CD4-positive, alpha-beta T cell (primary cell): ENCODE measurements around the gene NEIL1. TPM values are rescaled to one million over a fixed set of nuclear protein-coding genes. Genes with fewer than 3 reads are reported as not detected.
"Not testable (repeated sequence)": the region's sequence is repeated elsewhere in the genome, so short reads cannot be mapped to it uniquely, and the experiment has no call there.

ENCODE experiments used
- ATAC-seq: fragments of 200-7000 bp; cut with Tn5 transposase; one replicate; pipeline ENCODE4 v1.10.0; 2022; ENCODE audit warnings: mild to moderate bottlenecking; ENCODE audit not compliant: poor library complexity
- CTCF ChIA-PET: fragments of 350-600 bp; sonication (Branson Sonifier 250); formaldehyde crosslinking; loops from one replicate; lab custom pipeline; 2021; ENCODE audit warnings: antibody characterized with exemption, inconsistent platforms; lab: Charles Lee
- POLR2A ChIA-PET: fragments of 350-600 bp; sonication (Branson Sonifier 250); formaldehyde crosslinking; loops from one replicate; lab custom pipeline; 2021; ENCODE audit warnings: antibody characterized with exemption, inconsistent platforms; lab: Charles Lee
- DNase-seq, 14 experiments: peaks; one replicate each; pipeline ENCODE4 v3.0.0-alpha.2; 2013 to 2020; ENCODE audit warnings: mixed read lengths in 2 of 14
- H3K27ac ChIP-seq, 2 donors: one replicate each; pipeline versions ENCODE4 v1.5.1 to v1.7.0; 2013; ENCODE audit warnings: low read length in 2 of 2, low read depth in 1 of 2, mild to moderate bottlenecking in 1 of 2
- H3K27me3 ChIP-seq, 2 experiments: 1 replicate in 1 of 2; 2 replicates in 1 of 2; pipeline versions ENCODE4 v1.6.1 to v1.7.0; 2013; ENCODE audit warnings: low read length in 2 of 2, control low read depth in 1 of 2, mild to moderate bottlenecking in 1 of 2, moderate library complexity in 1 of 2; ENCODE audit not compliant: insufficient read depth in 2 of 2, control insufficient read depth in 1 of 2
- H3K36me3 ChIP-seq: one replicate; pipeline ENCODE4 v1.6.1; 2013; ENCODE audit warnings: low read length, control low read depth; ENCODE audit not compliant: insufficient read depth
- H3K4me1 ChIP-seq: one replicate; pipeline ENCODE4 v1.6.1; 2013; ENCODE audit warnings: low read length, control low read depth; ENCODE audit not compliant: insufficient read depth
- H3K4me3 ChIP-seq: one replicate; pipeline ENCODE4 v1.5.1; 2013; ENCODE audit warnings: mild to moderate bottlenecking, low read length, moderate library complexity
- H3K9me3 ChIP-seq, 2 experiments: 1 replicate in 1 of 2; 2 replicates in 1 of 2; pipeline versions ENCODE4 v1.6.1 to v1.7.0; 2013; ENCODE audit warnings: low read length in 2 of 2, mild to moderate bottlenecking in 2 of 2, control low read depth in 1 of 2, moderate library complexity in 1 of 2; ENCODE audit not compliant: control insufficient read depth in 1 of 2, insufficient read depth in 1 of 2
- H3K27ac Mint-ChIP-seq: one replicate; pipeline ENCODE4 v1.8.0; 2020; ENCODE audit warnings: mixed read lengths
- H3K27me3 Mint-ChIP-seq: one replicate; pipeline ENCODE4 v1.8.0; 2021; ENCODE audit warnings: mixed read lengths
- H3K36me3 Mint-ChIP-seq: one replicate; pipeline ENCODE4 v1.8.0; 2021; ENCODE audit warnings: low read depth, mixed read lengths
- H3K4me1 Mint-ChIP-seq: one replicate; pipeline ENCODE4 v1.8.0; 2021; ENCODE audit warnings: low read depth, mixed read lengths
- H3K4me3 Mint-ChIP-seq: one replicate; pipeline ENCODE4 v1.8.0; 2020; ENCODE audit warnings: mild to moderate bottlenecking, mixed read lengths
- H3K9me3 Mint-ChIP-seq: one replicate; pipeline ENCODE4 v1.8.0; 2020; ENCODE audit warnings: mixed read lengths
- intact Hi-C, 2 experiments: fragments of 100-400 bp; cut with DNase I in 1 of 2; cut with micrococcal nuclease in 1 of 2; formaldehyde crosslinking; loops; one replicate each; pipeline versions ENCODE4 v1.15.1 to v1.9.0; 2023 to 2025; cut with DNase I, micrococcal nuclease
- total RNA-seq, 174 experiments: library from RNA in 2 of 174; stranded (reverse) in 2 of 174; gene quantifications; one replicate each; pipeline ENCODE4 v1.2.3 and lab custom pipeline; 2021 to 2026
- TF ChIP-seq, protein P1 (sequence below): fragments of 200-600 bp; IDR thresholded peaks from one replicate; pipeline ENCODE4 v1.8.0; 2022; ENCODE audit warnings: antibody characterized with exemption, mild to moderate bottlenecking

Gene NEIL1
- total RNA-seq, 2 experiments from 2014 or later, result 30.5 to 30.6 TPM

DNA sequence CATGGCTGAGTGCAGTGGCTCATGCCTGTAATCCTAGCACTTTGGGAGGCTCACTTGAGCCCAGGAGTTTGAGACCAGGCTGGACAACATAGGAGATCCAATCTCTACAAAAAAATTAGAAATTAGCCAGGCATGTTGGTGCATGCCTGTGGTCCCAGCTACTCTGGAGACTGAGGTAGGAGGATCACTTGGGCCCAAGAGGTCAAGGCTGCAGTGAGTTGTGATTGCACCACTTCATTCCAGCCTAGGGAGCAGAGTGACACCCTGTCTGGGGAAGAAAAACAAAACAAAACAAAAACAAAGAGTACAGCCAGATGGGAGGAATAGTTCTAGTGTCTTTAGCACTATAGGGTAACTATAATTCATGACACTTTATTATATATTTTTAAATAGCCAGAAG, 37.1 kb upstream of the NEIL1 start:
- Histone ChIP-seq H3K9me3 (no peaks in the 10 kb centered on the region), H3K27ac (no peak overlapping the region), H3K4me1 (no peaks in the 10 kb centered on the region), H3K36me3 (no peaks in the 10 kb centered on the region), H3K27me3 (peaks cover 0 to 5% of the 10 kb centered on the region in 2 experiments), H3K4me3 (no peak overlapping the region)
- Mint-ChIP-seq H3K4me1 (no peaks in the 10 kb centered on the region), H3K27ac (no peak overlapping the region), H3K4me3 (no peak overlapping the region), H3K36me3 (no peaks in the 10 kb centered on the region), H3K9me3 (no peaks in the 10 kb centered on the region), H3K27me3 (peaks cover 40% of the 10 kb centered on the region)
- ATAC-seq, result no peak
- ChIA-PET POLR2A (no interaction called here), CTCF (no interaction called here)
- no peak for DNase-seq
- intact Hi-C loops, result loop anchor here in 1 of 2 experiments (5.0 kb wide), 1 partner anchor 277 kb away; no protein-coding TSS in a partner anchor
- TF ChIP-seq, protein P1, sequence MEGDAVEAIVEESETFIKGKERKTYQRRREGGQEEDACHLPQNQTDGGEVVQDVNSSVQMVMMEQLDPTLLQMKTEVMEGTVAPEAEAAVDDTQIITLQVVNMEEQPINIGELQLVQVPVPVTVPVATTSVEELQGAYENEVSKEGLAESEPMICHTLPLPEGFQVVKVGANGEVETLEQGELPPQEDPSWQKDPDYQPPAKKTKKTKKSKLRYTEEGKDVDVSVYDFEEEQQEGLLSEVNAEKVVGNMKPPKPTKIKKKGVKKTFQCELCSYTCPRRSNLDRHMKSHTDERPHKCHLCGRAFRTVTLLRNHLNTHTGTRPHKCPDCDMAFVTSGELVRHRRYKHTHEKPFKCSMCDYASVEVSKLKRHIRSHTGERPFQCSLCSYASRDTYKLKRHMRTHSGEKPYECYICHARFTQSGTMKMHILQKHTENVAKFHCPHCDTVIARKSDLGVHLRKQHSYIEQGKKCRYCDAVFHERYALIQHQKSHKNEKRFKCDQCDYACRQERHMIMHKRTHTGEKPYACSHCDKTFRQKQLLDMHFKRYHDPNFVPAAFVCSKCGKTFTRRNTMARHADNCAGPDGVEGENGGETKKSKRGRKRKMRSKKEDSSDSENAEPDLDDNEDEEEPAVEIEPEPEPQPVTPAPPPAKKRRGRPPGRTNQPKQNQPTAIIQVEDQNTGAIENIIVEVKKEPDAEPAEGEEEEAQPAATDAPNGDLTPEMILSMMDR, result no peak

DNA sequence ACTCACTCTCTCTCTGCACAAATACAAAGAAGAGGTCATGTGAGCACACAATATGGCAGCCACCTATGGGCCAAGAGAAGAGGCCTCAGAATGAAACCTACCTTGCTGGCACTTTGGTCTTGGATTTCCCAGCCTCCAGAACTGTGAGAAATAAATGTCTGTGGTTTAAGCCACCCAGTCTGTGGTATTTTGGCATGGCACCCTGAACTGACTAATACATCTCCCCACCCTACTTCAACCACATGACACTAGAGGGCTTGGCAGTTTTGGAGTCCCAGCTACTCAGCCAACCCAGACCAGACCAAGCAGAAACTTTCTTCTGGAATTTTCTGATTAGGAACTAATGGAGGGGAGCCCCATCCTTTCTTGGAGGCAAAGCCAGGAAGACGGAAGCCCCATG, 34.3 kb upstream of the NEIL1 start:
- H3K4me1 Mint-ChIP-seq, H3K27ac Mint-ChIP-seq, H3K4me3 Mint-ChIP-seq, CTCF ChIA-PET, H3K4me1 ChIP-seq, H3K4me3 ChIP-seq, H3K9me3 Mint-ChIP-seq, H3K9me3 ChIP-seq, intact Hi-C loops, H3K36me3 Mint-ChIP-seq, POLR2A ChIA-PET, ATAC-seq, H3K27ac ChIP-seq, H3K36me3 ChIP-seq, H3K27me3 ChIP-seq: not testable (repeated sequence)
- peaks cover 17% of the 10 kb centered on the region for H3K27me3 Mint-ChIP-seq
- DNase-seq, result peak in 1 of 14 experiments; percentile 19

DNA sequence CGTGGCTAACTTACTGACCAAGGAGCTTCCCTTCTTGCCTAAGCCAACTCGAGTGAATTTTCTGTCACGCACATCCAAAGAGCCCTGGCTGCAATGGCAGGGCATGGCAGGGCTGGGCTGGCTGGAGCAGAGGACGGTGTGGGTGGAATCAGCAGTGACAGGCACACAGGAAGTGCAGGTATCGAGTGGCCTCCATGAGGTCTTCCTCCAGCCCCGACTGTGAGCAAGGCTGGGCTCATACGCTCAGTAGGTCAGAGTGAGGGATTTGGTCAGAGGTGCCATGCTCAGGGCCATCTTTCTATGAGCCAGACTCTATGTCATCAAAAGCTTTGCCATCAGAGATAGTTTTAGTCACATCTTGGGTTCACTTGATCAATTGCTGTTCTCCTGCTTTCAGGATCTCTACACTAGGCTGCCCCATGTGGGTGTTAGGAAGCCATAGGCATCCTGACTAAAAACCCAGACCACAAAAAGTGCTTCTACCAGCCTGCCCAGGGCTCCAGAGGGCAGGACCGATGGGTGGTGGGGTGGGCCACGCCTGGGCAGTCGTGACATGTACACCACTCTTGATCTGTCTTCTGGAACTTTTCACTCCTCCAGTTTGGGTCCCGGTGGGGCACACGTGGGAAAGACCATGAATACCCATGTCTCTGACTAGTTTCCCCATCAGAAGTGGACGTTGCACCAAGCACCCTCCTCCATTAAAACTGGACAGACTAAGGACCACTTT, 33.6 kb upstream of the NEIL1 start:
- Histone ChIP-seq H3K4me1 (no peaks in the 10 kb centered on the region), H3K36me3 (no peaks in the 10 kb centered on the region), H3K27me3 (peaks cover 0 to 2% of the 10 kb centered on the region in 2 experiments), H3K27ac (no peak overlapping the region), H3K9me3 (no peaks in the 10 kb centered on the region), H3K4me3 (no peak overlapping the region)
- no peak overlapping the region for H3K4me3 Mint-ChIP-seq
- intact Hi-C loops, result no loop called here
- DNase-seq (no peak), ATAC-seq (no peak)
- no peaks in the 10 kb centered on the region for H3K4me1 Mint-ChIP-seq
- H3K36me3 Mint-ChIP-seq, result no peaks in the 10 kb centered on the region
- H3K27me3 Mint-ChIP-seq, result peaks cover 9% of the 10 kb centered on the region
- ChIA-PET POLR2A (no interaction called here), CTCF (no interaction called here)
- TF ChIP-seq, protein P1, result no peak
- no peak overlapping the region for H3K27ac Mint-ChIP-seq
- no peaks in the 10 kb centered on the region for H3K9me3 Mint-ChIP-seq
